GM19328 (cell line): Measurements from ENCODE around the gene FBN2.

Experiments
- ATAC-seq: cut with Tn5 transposase; IDR thresholded peaks from one replicate; pipeline ENCODE4 v1.9.1; 2021; ENCODE audit warnings: mild to moderate bottlenecking, moderate library complexity; ENCODE audit not compliant: unreplicated experiment

FBN2 gene

GRCh38 chr5:128538000-128538249, at the start of gene FBN2:
Gene FBN2 (minus strand): TSS chr5:128538245. CDS start chr5:128537603, 642 bp downstream.
- ATAC-seq, result no peak

GRCh38 chr5:128587275-128587674, 49.2 kb upstream of the FBN2 start:
- no peak for ATAC-seq

- ATAC-seq, result no peak
These were observed 48.8 kb upstream of the FBN2 start for GRCh38 chr5:128586848-128587247.

GRCh38 chr5:128579639-128580038, 41.6 kb upstream of the FBN2 start:
- ATAC-seq, result no peak

- ATAC-seq, result no peak
These were observed 41.0 kb upstream of the FBN2 start for GRCh38 chr5:128579093-128579492.

GRCh38 chr5:128574041-128574440, 36.0 kb upstream of the FBN2 start:
- no peak for ATAC-seq

- ATAC-seq, result no peak
These were observed 34.9 kb upstream of the FBN2 start for GRCh38 chr5:128572930-128573319.

GRCh38 chr5:128572051-128572929, 34.2 kb upstream of the FBN2 start:
- ATAC-seq, result no peak

GRCh38 chr5:128566178-128566577, 28.1 kb upstream of the FBN2 start:
- no peak for ATAC-seq

- ATAC-seq, result no peak
These were observed 21.6 kb upstream of the FBN2 start for GRCh38 chr5:128559300-128560297.

GRCh38 chr5:128553747-128554146, 15.7 kb upstream of the FBN2 start:
- no peak for ATAC-seq

- no peak for ATAC-seq
These were observed 13.4 kb upstream of the FBN2 start for GRCh38 chr5:128551476-128551875.

GRCh38 chr5:128549496-128549895, 11.5 kb upstream of the FBN2 start:
- ATAC-seq, result no peak

- ATAC-seq, result no peak
These were observed 8.7 kb upstream of the FBN2 start for GRCh38 chr5:128546658-128547281.

GRCh38 chr5:128541385-128541784, 3.3 kb upstream of the FBN2 start:
- no peak for ATAC-seq

GRCh38 chr5:128539038-128539429, 989 bp upstream of the FBN2 start:
- ATAC-seq, result no peak

- no peak for ATAC-seq
These were observed 399 bp upstream of the FBN2 start for GRCh38 chr5:128538250-128539037.

GRCh38 chr5:128537221-128537999, 635 bp downstream of the FBN2 start:
- ATAC-seq, result no peak

- ATAC-seq, result no peak
These were observed 1.5 kb downstream of the FBN2 start for GRCh38 chr5:128536254-128537220.
